Nephron progenitor cell (in vitro differentiated cells): ENCODE data around the gene PTCD2.

ENCODE experiments used
- DNase-seq: peaks from one replicate; pipeline ENCODE4 v3.0.0; 2021
- H3K27ac Mint-ChIP-seq: 2 replicates; pipeline ENCODE4 v1.8.0; 2021; ENCODE audit warnings: mild to moderate bottlenecking, moderate library complexity, mixed read lengths
- H3K27me3 Mint-ChIP-seq: 2 replicates; pipeline ENCODE4 v1.8.0; 2021; ENCODE audit warnings: mild to moderate bottlenecking, low read depth, mixed read lengths; ENCODE audit not compliant: poor library complexity
- H3K36me3 Mint-ChIP-seq: 2 replicates; pipeline ENCODE4 v1.8.0; 2021; ENCODE audit warnings: low read depth, mixed read lengths
- H3K4me1 Mint-ChIP-seq: 2 replicates; pipeline ENCODE4 v1.8.0; 2021; ENCODE audit warnings: mixed read lengths
- H3K4me3 Mint-ChIP-seq: 2 replicates; pipeline ENCODE4 v1.8.0; 2021; ENCODE audit warnings: mild to moderate bottlenecking, moderate library complexity, mixed read lengths
- H3K9me3 Mint-ChIP-seq: 2 replicates; pipeline ENCODE4 v1.8.0; 2021; ENCODE audit warnings: mild to moderate bottlenecking, moderate library complexity, mixed read lengths
- TF ChIP-seq, protein P1 (sequence below): fragments of 200-600 bp; sonication (generic); IDR thresholded peaks from 2 replicates; pipeline ENCODE4 v1.5.0; 2021; ENCODE audit warnings: antibody characterized with exemption

Gene PTCD2

DNA sequence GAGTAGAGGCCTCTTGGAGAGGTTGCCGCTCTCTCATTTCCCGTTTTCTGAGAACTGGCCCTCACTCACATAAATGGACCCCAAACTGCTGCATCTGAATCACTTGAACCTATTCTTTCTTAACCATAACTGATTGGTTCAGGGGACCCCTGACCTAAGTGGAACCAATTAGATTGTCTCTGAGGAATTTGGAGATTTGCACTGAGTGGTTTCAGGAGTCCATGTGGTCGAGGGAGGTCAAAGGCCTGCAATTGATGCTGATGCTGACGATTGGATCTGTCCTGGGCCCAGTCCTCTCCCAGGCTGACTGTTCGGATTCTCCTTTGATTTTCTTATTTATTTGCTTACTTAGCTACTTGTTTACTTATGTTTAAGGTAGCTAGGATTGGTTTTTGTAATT lies 88.0 kb downstream of the PTCD2 start:
- DNase-seq, result no peak
- H3K9me3 Mint-ChIP-seq, result peaks cover 18% of the 10 kb centered on the region

DNA sequence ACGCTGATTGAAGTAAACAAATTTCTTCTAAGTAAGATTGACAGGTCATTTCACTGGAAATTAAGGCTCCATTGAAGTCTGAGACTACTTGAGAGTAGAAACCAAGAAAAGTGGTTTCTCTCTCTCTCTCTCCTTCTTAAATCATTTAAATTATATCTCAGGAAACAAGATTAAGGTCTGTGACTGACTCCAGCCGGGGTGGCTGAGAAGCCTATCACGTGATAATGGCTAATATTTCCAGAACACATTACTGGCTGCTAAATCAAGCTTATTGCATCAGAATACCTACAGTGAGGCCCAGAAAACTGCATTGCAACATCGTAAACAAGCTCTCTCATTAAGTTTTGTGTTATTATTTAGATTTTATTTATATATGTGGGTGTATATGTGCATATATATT lies 88.4 kb downstream of the PTCD2 start:
- H3K4me1 Mint-ChIP-seq, result no peaks in the 10 kb centered on the region
- H3K4me3 Mint-ChIP-seq, result no peak overlapping the region
- TF ChIP-seq, protein P1, sequence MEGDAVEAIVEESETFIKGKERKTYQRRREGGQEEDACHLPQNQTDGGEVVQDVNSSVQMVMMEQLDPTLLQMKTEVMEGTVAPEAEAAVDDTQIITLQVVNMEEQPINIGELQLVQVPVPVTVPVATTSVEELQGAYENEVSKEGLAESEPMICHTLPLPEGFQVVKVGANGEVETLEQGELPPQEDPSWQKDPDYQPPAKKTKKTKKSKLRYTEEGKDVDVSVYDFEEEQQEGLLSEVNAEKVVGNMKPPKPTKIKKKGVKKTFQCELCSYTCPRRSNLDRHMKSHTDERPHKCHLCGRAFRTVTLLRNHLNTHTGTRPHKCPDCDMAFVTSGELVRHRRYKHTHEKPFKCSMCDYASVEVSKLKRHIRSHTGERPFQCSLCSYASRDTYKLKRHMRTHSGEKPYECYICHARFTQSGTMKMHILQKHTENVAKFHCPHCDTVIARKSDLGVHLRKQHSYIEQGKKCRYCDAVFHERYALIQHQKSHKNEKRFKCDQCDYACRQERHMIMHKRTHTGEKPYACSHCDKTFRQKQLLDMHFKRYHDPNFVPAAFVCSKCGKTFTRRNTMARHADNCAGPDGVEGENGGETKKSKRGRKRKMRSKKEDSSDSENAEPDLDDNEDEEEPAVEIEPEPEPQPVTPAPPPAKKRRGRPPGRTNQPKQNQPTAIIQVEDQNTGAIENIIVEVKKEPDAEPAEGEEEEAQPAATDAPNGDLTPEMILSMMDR, result no peak
- no peak overlapping the region for H3K27ac Mint-ChIP-seq
- H3K36me3 Mint-ChIP-seq, result no peaks in the 10 kb centered on the region
- peaks cover 15% of the 10 kb centered on the region for H3K9me3 Mint-ChIP-seq
- DNase-seq, result no peak
- H3K27me3 Mint-ChIP-seq, result no peaks in the 10 kb centered on the region

More for the DNA sequence above, 88.0 kb downstream of the PTCD2 start:
- Mint-ChIP-seq H3K4me1 (no peaks in the 10 kb centered on the region), H3K4me3 (no peak overlapping the region), H3K27me3 (no peaks in the 10 kb centered on the region), H3K36me3 (no peaks in the 10 kb centered on the region), H3K27ac (no peak overlapping the region)
- TF ChIP-seq, protein P1, result no peak

DNA sequence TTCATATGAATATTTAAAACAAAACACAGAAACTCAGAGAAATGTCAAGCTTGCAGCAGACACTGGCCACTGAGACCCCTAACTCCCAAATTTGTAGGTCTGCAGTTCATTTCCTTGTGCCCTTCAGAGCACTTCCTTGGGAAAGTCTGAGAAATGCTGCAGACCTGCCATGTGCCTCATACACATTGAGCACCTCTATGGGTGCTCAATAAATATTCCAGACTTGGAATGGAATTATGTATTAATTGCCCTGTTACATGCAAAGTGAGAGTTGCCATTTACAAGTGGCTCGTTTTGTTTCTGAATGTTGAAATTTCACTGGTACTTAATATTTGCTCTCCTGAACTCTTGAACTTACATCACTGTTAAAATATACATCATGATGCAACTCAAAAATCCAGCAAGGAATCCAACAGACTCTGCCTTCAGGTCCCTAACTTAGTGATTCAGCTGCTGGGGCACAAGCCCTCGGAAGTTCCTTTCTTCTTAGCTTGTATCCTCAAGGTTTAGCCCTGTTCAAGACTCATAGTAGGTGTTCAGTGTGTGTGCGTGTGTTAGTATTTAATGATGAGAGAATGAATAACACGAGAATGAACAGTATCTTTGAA lies 90.6 kb downstream of the PTCD2 start:
- no peak overlapping the region for H3K4me3 Mint-ChIP-seq
- TF ChIP-seq, protein P1, result no peak

DNA sequence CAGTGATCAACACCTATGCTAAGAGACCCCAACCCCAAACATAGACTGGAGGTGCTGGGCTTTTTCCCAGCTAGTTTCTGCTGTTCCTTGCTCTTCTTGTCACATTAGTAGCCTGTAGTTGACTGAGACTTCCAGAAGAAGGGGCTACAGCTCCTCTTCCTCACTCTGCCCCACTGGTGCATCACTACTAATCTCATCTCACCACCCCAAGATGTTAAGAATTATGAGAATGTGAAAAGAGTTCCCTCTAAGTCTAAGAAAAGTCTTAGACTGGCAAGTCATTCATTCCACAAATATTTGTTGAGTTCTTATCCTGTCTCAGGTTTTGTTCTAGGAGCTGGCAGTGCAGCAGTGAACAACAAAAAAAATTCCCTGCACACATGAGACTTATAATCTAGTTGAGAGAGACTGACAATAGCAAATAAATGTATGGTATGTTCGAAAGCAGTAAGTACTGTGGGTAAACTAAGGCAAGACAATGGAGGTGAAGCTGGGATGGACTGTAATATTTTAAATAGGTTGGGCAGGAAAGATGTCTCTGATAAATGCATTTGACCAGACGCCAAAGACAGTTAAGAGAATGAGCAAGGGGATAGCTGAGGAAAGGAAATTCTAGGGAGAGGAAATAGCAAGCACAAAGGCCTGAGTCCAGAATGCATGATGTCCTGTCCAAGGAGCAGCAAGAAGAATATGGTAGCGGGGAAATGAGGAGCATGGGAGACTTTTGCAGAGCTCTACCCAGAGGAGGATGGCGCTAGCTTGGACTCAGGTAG lies 92.3 kb downstream of the PTCD2 start:
- TF ChIP-seq, protein P1, result no peak
- no peaks in the 10 kb centered on the region for H3K4me1 Mint-ChIP-seq
- no peaks in the 10 kb centered on the region for H3K9me3 Mint-ChIP-seq
- no peak overlapping the region for H3K27ac Mint-ChIP-seq
- H3K27me3 Mint-ChIP-seq, result peaks cover 3% of the 10 kb centered on the region
- no peaks in the 10 kb centered on the region for H3K36me3 Mint-ChIP-seq
- DNase-seq, result no peak
- no peak overlapping the region for H3K4me3 Mint-ChIP-seq

More for the DNA sequence above, 90.6 kb downstream of the PTCD2 start:
- H3K36me3 Mint-ChIP-seq, result no peaks in the 10 kb centered on the region
- H3K27ac Mint-ChIP-seq, result no peak overlapping the region
- no peak for DNase-seq
- H3K9me3 Mint-ChIP-seq, result peaks cover 4% of the 10 kb centered on the region
- no peaks in the 10 kb centered on the region for H3K4me1 Mint-ChIP-seq
- peaks cover 1% of the 10 kb centered on the region for H3K27me3 Mint-ChIP-seq

DNA sequence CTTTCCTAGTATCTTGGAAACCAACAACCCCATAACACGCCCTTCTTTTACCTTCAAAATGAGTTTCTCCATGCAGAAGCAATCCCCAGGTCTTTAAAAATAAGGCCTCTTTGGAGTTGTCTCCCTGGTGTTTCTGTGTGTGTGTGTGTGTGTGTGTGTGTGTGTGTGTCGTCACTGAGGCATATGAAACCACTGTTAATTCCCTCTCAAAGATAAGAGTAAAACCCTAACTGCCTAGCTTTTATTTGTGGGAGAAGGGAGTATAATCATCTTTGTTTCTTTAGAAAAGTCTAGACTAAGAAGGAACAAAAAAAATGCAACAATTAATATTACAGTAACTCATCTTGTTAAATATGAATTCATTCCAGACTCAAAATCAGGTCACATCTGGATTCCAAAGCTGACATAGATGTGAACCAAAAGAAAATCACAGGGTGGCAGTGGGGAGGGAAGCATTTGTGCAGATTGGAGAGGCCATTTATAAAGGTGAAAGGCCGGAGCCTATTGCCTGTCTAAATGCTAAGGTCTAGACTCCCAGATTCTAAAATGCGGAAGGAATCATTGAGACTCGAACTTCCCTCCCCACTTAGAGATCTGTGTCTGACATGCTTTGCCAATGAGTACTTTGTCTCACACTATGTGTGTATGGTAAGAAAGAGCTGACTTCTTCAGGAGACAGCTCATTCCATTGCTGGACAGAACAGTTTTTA lies 95.6 kb downstream of the PTCD2 start:
- no peaks in the 10 kb centered on the region for H3K4me1 Mint-ChIP-seq
- H3K27me3 Mint-ChIP-seq, result peaks cover 9% of the 10 kb centered on the region
- TF ChIP-seq, protein P1, result no peak
- no peak overlapping the region for H3K27ac Mint-ChIP-seq
- H3K9me3 Mint-ChIP-seq, result peaks cover 5% of the 10 kb centered on the region
- no peak overlapping the region for H3K4me3 Mint-ChIP-seq
- no peak for DNase-seq
- H3K36me3 Mint-ChIP-seq, result no peaks in the 10 kb centered on the region
